ENCODE results near the gene NOTCH1.

Gene NOTCH1

GRCh38 chr9:136470356-136470755, 75.5 kb downstream of the NOTCH1 start:
- TF ChIP-seq CTCF (conservative IDR thresholded peaks at IDR 0.05; ENCODE audit: low read length): no peak
- H3K4me3 ChIP-seq (ENCODE audit: low read length): no peak overlapping the region
- no peak for DNase-seq (ENCODE audit: low read depth)

GRCh38 chr9:136467766-136468165, 78.1 kb downstream of the NOTCH1 start:
- TF ChIP-seq CTCF (conservative IDR thresholded peaks at IDR 0.05; ENCODE audit: low read length): no peak
- DNase-seq (ENCODE audit: low read depth): no peak
- no peak overlapping the region for H3K4me3 ChIP-seq (ENCODE audit: low read length)

DNA sequence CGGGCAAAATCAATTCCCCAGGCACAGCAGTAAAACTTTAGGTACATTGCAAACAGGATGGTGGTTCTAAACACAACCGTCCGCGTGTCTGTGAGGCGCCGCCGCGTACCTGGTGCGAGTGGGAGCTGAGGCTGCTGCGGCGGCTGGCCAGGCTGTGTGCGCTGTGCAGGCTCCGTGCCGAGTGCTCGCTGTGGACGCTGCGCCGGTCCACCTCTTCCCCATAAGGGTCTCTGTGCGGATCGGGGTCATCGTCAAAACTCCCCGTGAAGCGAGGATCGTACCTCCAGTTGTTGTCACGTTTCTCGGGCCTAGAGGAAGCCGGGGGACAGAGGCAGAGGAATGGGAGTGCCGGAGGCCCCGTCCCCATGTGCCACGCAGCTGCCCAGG, 79.7 kb downstream of the NOTCH1 start:
- DNase-seq (ENCODE audit: low read depth): no peak
- TF ChIP-seq CTCF (conservative IDR thresholded peaks at IDR 0.05; ENCODE audit: low read length): no peak
- H3K4me3 ChIP-seq (ENCODE audit: low read length): no peak overlapping the region

DNA sequence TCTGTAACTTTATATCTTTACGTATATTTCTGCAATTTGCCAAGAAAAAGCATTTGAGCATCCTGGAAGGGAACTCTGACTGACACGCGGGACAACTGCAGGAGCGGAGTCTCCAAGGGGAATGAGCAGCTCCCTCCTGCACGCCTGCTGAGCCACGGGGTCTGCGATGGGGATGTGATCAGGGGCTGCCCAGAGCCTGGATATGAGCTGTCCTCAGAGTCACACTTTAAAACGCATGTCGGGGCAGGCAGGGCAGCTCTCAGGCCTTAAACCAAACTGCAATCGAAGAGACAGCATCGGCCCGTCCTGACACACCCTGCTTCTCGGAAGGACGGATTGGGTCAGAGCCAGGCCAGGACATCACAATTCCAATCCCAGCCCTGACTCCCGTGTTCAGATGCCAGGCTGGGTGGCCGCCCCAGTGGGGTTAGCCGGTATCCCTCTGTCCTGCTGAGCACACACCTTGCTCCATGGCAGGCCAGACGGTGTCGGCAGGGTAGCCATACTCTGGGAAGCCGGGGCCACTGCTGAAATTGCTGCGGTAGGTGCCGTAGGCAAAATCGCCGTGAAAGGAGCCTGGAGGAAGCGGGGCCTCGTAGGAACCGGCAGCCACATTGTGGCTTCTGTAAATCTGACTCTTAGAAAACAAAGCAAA, 80.2 kb downstream of the NOTCH1 start:
- no peak for DNase-seq (ENCODE audit: low read depth)
- TF ChIP-seq CTCF (conservative IDR thresholded peaks at IDR 0.05; ENCODE audit: low read length): no peak
- no peak overlapping the region for H3K4me3 ChIP-seq (ENCODE audit: low read length)

DNA sequence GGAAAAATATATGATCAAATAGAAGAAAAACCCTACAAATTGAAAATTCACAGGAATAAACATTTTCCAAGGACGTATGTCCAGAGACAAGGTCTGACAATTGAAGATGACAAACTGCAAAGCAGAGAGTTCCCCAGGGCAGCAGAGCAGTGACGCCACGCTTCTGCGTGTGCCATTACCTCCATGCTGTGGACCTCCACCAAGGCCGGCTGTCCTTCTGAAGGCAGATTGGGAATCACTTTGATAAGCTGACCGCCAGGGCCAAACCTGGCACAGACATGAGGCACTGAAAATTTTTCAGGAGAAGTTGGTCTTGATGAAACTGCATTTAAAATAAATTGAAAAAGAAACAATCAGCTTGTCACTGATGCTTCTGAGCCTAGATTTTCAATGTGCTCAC, 81.6 kb downstream of the NOTCH1 start:
- no peak for TF ChIP-seq CTCF (conservative IDR thresholded peaks at IDR 0.05; ENCODE audit: low read length)
- DNase-seq (ENCODE audit: low read depth): no peak
- H3K4me3 ChIP-seq (ENCODE audit: low read length): no peak overlapping the region

- no peak for DNase-seq (ENCODE audit: low read depth)
- TF ChIP-seq CTCF (conservative IDR thresholded peaks at IDR 0.05; ENCODE audit: low read length): no peak
- H3K4me3 ChIP-seq (ENCODE audit: low read length): no peak overlapping the region
These were observed 82.3 kb downstream of the NOTCH1 start for GRCh38 chr9:136463578-136463977.

DNA sequence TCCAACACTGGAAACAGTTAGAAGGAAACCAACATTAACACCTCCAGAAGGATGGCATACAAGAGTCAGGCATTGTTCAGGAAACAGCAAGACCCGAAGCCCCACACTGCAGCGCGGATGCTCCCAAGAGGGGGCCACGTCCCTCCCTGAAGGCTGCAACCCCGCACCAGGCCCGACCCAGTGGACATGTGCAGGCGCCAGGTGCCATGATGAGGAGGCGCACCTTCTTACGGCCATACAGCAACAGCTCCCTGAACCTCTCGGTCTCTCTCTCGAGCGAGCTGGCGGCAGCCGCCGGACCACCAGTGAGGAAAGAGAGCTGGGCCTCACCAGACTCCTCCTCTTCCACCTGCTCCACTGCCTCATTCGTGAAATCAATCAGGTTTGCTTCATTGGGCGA, 83.2 kb downstream of the NOTCH1 start:
- no peak for DNase-seq (ENCODE audit: low read depth)
- H3K4me3 ChIP-seq (ENCODE audit: low read length): no peak overlapping the region
- TF ChIP-seq CTCF (conservative IDR thresholded peaks at IDR 0.05; ENCODE audit: low read length): no peak
